Upper lobe of right lung (tissue), 1 donor: Measurements from ENCODE around the gene CDC14A. TPM values are rescaled to one million over a fixed set of nuclear protein-coding genes. Genes with fewer than 3 reads are reported as not detected.

Source experiments
- ATAC-seq: fragments of 200-7000 bp; cut with Tn5 transposase; one replicate; pipeline ENCODE4 v1.9.1; 2020; ENCODE audit warnings: mild to moderate bottlenecking, moderate library complexity
- DNase-seq: peaks from one replicate; pipeline ENCODE4 v3.0.0-alpha.2; 2020
- H3K27ac ChIP-seq: fragments of 200-600 bp; one replicate; pipeline ENCODE4 v1.8.0; 2022
- H3K27me3 ChIP-seq: fragments of 200-600 bp; one replicate; pipeline ENCODE4 v1.8.0; 2022; ENCODE audit warnings: mild to moderate bottlenecking
- H3K36me3 ChIP-seq: fragments of 200-600 bp; one replicate; pipeline ENCODE4 v1.8.0; 2022
- H3K4me1 ChIP-seq: fragments of 200-600 bp; one replicate; pipeline ENCODE4 v1.8.0; 2022
- H3K4me3 ChIP-seq: fragments of 200-600 bp; one replicate; pipeline ENCODE4 v1.8.0; 2022; ENCODE audit warnings: mild to moderate bottlenecking
- H3K9me3 ChIP-seq: fragments of 200-600 bp; one replicate; pipeline ENCODE4 v1.8.0; 2022
- CTCF ChIP-seq: fragments of 200-600 bp; IDR thresholded peaks from one replicate; pipeline ENCODE4 v1.8.0; 2022; ENCODE audit warnings: antibody characterized with exemption
- intact Hi-C: fragments of 100-400 bp; cut with DNase I; formaldehyde crosslinking; loops from one replicate; pipeline ENCODE4 v1.11.0; 2022
- total RNA-seq: library from RNA; stranded (reverse); fragmentation: NEBNext Ultra II Directional; extraction: Animal tissue kit (Norgen Biotek cat#: 25700); gene quantifications from one replicate; pipeline ENCODE4 v1.2.1, GENCODE V29; 2021
- donor health status: DM: no; HTN: yes; CAD: no; lungs with severe emphysema.

CDC14A gene
- total RNA-seq, 1 donor from 2014 or later, result 12.0 TPM

- no peak for DNase-seq
Measured at GRCh38 chr1:100306735-100307313, 45.5 kb upstream of the CDC14A start.

GRCh38 chr1:100308777-100309176 lies 43.5 kb upstream of the CDC14A start:
- Histone ChIP-seq H3K36me3 (no peaks in the 10 kb centered on the region), H3K4me3 (no peak overlapping the region), H3K4me1 (no peaks in the 10 kb centered on the region), H3K27me3 (no peaks in the 10 kb centered on the region), H3K9me3 (no peaks in the 10 kb centered on the region), H3K27ac (no peak overlapping the region)
- intact Hi-C loops, result no loop called here
- DNase-seq (no peak), ATAC-seq (no peak)
- no peak for TF ChIP-seq CTCF

More at GRCh38 chr1:100306735-100307313, 45.5 kb upstream of the CDC14A start:
- no peak for ATAC-seq
- Histone ChIP-seq H3K27ac (no peak overlapping the region), H3K36me3 (no peaks in the 10 kb centered on the region), H3K9me3 (no peaks in the 10 kb centered on the region), H3K4me3 (no peak overlapping the region), H3K4me1 (no peaks in the 10 kb centered on the region), H3K27me3 (no peaks in the 10 kb centered on the region)
- no peak for TF ChIP-seq CTCF
- intact Hi-C loops, result no loop called here

GRCh38 chr1:100309863-100310262 lies 42.4 kb upstream of the CDC14A start:
- no peak for TF ChIP-seq CTCF
- no peak for DNase-seq
- Histone ChIP-seq H3K36me3 (no peaks in the 10 kb centered on the region), H3K4me3 (no peak overlapping the region), H3K4me1 (no peaks in the 10 kb centered on the region), H3K27me3 (no peaks in the 10 kb centered on the region), H3K27ac (no peak overlapping the region), H3K9me3 (no peaks in the 10 kb centered on the region)
- no peak for ATAC-seq
- intact Hi-C loops, result no loop called here

- no peak for TF ChIP-seq CTCF
- Histone ChIP-seq H3K27ac (no peak overlapping the region), H3K4me1 (no peaks in the 10 kb centered on the region), H3K9me3 (no peaks in the 10 kb centered on the region), H3K27me3 (no peaks in the 10 kb centered on the region), H3K4me3 (no peak overlapping the region), H3K36me3 (no peaks in the 10 kb centered on the region)
- DNase-seq, result no peak
- ATAC-seq, result no peak
- intact Hi-C loops, result no loop called here
Measured at GRCh38 chr1:100313382-100313781, 38.9 kb upstream of the CDC14A start.

GRCh38 chr1:100316622-100317021 lies 35.7 kb upstream of the CDC14A start:
- no peak for DNase-seq
- Histone ChIP-seq H3K9me3 (peaks cover 5% of the 10 kb centered on the region), H3K27ac (no peak overlapping the region), H3K4me1 (no peaks in the 10 kb centered on the region), H3K4me3 (no peak overlapping the region), H3K36me3 (no peaks in the 10 kb centered on the region), H3K27me3 (no peaks in the 10 kb centered on the region)
- no peak for ATAC-seq
- intact Hi-C loops, result no loop called here
- TF ChIP-seq CTCF, result no peak
